Mononuclear cell (primary cell): Measurements from ENCODE around the gene LRFN2. TPM values are rescaled to one million over a fixed set of nuclear protein-coding genes. Genes with fewer than 3 reads are reported as not detected.

Experiments
- H3K27me3 ChIP-seq: 2 replicates; pipeline ENCODE4 v1.6.0; 2011; ENCODE audit warnings: low read length, control low read depth; ENCODE audit not compliant: insufficient read depth
- H3K4me1 ChIP-seq: 2 replicates; pipeline ENCODE4 v1.5.1; 2011; ENCODE audit warnings: mild to moderate bottlenecking, low read length, control low read depth; ENCODE audit not compliant: insufficient read depth
- H3K4me3 ChIP-seq: 2 replicates; pipeline ENCODE4 v1.5.1; 2011; ENCODE audit warnings: mild to moderate bottlenecking, low read length, moderate library complexity
- H3K9me3 ChIP-seq: 2 replicates; pipeline ENCODE4 v1.5.1; 2011; ENCODE audit warnings: low read depth, mild to moderate bottlenecking, control low read depth, low read length
- total RNA-seq: library from RNA; depleted of rRNA; stranded (reverse); fragments of >200 nt; gene quantifications from one replicate; pipeline ENCODE4 v1.2.3, GENCODE V29; 2012

Gene LRFN2
- total RNA-seq, 1 donor, result 0.21 TPM

DNA sequence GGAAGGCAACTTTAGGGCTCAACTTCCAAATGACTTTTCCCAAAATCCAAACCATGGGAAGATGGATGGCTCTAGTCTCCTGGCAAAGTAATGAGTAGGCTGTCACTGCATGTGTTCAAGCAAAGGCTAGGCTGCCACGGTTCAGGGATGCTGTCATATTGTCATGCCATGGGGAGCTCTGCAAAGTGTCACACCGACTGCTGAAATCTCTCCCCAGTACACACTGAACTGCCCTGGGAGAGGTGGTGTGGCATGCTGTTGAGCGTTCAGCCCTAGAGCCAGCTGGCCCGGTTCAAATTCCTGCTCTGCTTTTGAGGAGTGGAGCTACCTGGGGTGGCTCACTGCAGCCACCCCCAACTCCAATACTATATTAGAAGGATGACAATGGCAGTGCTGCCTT lies 115.9 kb downstream of the LRFN2 start:
- H3K27me3 ChIP-seq, result no peaks in the 10 kb centered on the region
- no peaks in the 10 kb centered on the region for H3K9me3 ChIP-seq
- H3K4me3 ChIP-seq, result no peak overlapping the region
- no peaks in the 10 kb centered on the region for H3K4me1 ChIP-seq

DNA sequence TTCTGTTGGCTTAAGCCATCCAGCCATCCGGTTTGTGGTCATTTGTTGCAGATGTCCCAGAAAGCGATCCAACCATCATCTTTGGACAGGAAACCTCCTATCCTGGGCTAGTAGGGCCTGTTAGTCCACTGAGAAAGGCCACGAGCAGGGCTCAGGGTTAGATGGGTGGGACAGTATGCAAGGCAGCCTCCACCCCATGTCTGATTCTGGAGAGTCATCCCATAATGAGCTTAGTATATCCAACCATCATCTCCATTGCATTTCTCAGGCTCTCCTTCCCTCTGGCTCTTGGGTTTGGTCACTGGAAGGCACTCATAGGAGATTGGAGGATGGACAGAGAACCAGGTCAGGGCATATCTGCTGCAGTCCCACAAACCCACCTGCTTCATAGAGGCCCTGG lies 117.8 kb downstream of the LRFN2 start:
- Histone ChIP-seq H3K27me3 (no peaks in the 10 kb centered on the region), H3K9me3 (no peaks in the 10 kb centered on the region), H3K4me3 (no peak overlapping the region), H3K4me1 (no peaks in the 10 kb centered on the region)

DNA sequence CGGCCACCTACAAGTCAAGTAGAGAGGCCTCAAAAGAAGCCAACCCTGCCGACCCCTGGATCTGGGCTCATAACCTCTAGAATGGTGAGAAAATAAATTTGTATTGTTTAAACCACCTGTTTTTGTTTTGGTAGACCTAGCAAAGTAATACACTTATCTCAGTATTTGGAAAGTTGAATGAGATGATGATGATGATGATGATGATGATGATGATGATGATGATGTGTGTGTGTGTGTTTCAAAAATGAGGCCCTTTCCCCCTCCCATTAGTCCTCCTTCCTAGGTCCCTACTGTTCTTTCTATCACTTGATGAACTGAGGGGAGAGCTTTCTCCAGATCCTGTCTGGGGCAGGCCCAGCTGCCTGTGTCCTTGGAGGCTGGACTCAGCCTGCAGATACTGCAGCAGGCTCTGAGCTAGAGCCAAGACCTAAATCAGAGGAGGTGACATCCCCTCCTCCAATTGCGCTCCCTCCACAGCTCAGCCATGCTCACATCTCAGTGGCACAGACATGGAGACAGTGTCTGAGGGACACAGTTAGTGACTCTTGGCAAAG lies 120.1 kb downstream of the LRFN2 start:
- H3K4me1 ChIP-seq, result no peaks in the 10 kb centered on the region
- H3K27me3 ChIP-seq, result no peaks in the 10 kb centered on the region
- no peaks in the 10 kb centered on the region for H3K9me3 ChIP-seq
- H3K4me3 ChIP-seq, result no peak overlapping the region

DNA sequence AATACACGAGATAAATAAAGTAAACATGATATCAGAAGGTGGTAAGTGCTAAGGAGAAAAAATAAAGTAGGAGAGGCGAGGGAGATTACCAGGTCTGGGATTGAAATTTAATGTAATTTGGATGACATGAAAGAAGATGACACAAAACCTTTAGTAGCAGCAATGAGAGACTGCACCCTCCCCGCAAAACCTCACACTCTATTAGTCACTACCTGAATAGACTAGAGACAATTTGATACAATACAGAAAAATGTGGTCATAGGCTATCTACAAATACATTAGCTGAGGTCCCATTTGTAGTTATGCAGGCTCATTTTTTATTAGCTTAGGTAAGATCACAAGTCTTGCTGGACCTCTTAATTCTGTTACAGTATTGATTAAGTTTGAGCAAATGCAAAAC lies 125.5 kb downstream of the LRFN2 start:
- H3K4me3 ChIP-seq, result no peak overlapping the region
- no peaks in the 10 kb centered on the region for H3K27me3 ChIP-seq
- H3K4me1 ChIP-seq, result no peaks in the 10 kb centered on the region
- H3K9me3 ChIP-seq, result no peaks in the 10 kb centered on the region

DNA sequence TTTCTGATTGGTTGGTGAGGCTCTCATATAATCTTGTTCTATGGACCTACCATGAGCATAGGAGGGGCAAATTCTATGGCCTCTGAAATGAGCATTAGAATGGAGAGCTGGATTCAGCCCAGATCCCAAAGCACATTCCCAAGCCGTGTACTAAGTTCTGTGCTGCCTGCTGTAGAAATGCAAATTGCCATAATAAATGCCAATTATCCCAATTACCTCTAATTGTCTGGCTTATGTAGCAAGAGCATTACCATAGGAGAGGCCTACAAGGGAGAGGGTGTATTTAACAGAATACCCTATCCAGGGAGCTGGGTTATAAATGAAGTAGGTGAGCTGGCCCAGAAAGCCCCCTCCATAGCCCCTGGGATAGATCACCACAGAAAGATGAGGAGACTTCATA lies 126.8 kb downstream of the LRFN2 start:
- no peaks in the 10 kb centered on the region for H3K27me3 ChIP-seq
- H3K9me3 ChIP-seq, result no peaks in the 10 kb centered on the region
- no peaks in the 10 kb centered on the region for H3K4me1 ChIP-seq
- H3K4me3 ChIP-seq, result no peak overlapping the region

DNA sequence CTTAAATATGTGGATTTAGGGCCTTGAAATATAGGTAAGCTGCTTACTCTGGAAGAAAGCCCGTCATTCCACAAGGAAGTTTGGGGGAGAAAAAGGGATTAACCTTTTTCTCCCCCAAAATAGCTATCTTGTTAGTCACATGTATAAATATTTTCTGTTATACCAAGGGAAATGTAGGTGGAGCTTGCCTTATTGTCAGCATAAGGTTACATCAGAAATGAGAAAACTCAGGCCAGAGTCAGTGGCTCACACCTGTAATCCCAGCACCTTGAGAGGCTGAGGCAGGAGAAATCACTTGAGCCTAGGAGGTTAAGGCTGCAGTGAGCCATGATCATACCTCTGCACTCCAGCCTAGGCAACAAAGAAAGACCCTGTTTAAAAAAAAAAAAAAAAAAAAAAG lies 129.9 kb downstream of the LRFN2 start:
- H3K4me1 ChIP-seq, result no peaks in the 10 kb centered on the region
- H3K27me3 ChIP-seq, result no peaks in the 10 kb centered on the region
- H3K9me3 ChIP-seq, result no peaks in the 10 kb centered on the region
- no peak overlapping the region for H3K4me3 ChIP-seq

DNA sequence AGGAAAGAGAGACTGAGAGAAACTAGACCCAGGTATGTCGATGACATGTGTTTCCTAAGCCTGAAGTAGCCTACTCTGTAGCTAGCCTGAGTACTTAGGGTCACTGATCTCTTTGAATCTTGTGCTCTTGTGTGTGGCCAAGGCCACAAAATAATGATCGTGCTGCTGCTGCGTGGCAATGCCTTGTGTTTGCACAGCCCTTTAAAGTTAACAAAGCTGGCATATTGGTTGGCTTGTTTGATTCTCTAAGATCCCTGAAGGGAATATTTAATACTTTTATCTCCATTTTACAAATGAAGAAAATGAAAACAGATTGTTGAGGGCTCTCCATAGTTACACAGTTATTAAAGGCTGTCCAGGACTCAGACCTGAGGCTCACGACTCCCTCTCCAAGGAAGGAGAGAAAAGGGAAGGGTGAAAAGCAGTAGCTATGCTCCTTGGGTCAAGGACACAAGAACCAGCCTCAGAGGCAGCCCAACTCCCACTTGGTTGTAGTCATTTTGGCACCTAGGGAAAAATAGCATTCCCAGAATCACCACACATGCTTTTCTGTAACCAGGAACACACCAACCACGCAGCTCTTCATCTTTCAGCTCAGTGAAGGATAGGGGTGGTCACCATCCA lies 130.7 kb downstream of the LRFN2 start:
- H3K27me3 ChIP-seq, result no peaks in the 10 kb centered on the region
- H3K4me1 ChIP-seq, result no peaks in the 10 kb centered on the region
- no peak overlapping the region for H3K4me3 ChIP-seq
- no peaks in the 10 kb centered on the region for H3K9me3 ChIP-seq

DNA sequence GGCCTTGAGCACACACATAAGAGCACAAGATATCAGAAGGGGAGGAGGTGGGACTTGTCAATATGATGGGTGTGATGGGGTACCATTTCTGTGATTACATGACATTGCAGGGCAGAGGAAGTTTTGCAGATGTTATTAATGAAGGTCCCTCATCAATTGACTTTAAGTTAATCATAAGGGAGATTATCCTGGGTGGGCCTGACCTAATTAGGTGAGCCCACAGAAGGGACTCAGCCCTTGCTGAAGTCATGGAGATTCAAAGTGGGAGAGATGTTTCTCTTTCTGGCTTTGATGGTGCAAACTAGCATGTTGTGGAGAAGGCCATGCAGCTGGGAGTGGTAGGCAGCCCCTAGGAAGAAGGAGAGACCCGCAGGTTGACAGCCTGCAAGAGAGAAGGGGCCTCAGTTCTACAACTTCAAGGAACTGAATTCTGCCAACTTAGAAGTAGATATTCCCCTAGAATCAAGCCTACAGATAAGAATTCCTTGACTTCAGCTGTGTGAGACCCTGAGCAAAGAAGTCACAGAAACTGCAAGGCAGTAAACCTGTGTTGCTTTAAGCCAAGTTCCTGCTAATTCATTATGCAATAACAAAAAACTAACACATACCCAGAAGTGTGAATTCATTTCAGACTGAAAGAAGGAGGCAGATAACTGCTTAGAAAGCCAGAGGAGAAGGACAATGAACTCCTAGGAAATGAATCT lies 131.3 kb downstream of the LRFN2 start:
- Histone ChIP-seq H3K4me1 (no peaks in the 10 kb centered on the region), H3K9me3 (no peaks in the 10 kb centered on the region), H3K4me3 (no peak overlapping the region), H3K27me3 (no peaks in the 10 kb centered on the region)

DNA sequence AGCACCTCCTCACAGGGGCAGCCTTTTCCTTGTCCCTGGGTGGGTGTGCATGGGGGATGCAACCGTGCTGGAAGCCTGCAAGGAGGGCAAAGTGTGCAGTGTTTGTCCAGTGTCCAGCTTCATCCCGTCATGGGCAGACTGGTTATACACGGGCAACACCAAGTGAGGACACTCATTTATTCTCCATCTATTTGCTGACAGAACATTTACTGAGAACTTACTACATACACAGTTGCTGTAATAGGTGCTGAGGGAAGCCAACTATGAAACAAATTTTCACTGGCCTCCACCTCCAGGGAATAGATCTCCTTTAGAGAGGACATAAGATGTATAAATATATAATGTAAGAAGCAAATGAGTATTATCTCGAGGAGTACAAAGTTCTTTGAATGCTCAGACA lies 136.7 kb downstream of the LRFN2 start:
- Histone ChIP-seq H3K27me3 (no peaks in the 10 kb centered on the region), H3K9me3 (no peaks in the 10 kb centered on the region), H3K4me3 (no peak overlapping the region), H3K4me1 (no peaks in the 10 kb centered on the region)

DNA sequence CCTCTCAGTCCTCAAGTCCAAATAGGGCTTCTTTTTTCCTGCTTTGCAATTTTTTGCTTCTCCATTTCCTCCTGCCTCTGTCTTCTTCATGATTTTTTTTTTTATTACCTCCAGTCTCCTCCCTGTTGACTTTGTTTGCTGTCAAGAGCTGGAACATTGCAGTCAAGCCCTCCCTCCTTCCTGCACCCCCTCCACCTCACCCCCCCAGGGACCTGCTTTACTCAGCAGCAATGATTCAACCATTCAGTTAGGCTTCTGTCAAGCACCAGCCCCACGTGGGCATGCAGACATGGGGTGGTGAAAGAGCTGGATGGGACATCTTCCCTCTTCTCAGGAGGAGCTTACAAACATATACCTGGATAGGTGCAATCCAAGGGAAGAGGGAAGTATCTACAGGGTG lies 142.4 kb downstream of the LRFN2 start:
- H3K9me3 ChIP-seq, result no peaks in the 10 kb centered on the region
- no peaks in the 10 kb centered on the region for H3K27me3 ChIP-seq
- no peaks in the 10 kb centered on the region for H3K4me1 ChIP-seq
- no peak overlapping the region for H3K4me3 ChIP-seq

DNA sequence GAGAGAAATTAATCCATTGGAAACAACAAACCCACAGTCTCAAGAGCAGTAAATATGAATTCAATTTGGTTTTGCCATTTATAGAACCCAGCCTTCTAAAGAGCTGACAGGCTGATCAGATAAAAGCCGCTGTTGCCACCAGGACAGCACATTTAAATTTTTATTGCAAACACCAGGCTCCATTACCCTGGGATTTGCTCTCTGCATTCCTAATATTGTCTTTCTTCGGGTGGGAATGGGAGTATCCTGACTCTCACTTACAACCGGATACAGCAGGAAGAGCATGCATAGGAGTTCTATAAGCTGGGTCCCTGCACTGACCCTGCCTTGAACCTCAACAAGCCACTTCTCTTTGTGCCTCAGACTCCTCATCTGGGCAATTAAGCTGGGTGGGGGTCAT lies 142.9 kb downstream of the LRFN2 start:
- Histone ChIP-seq H3K9me3 (no peaks in the 10 kb centered on the region), H3K4me3 (no peak overlapping the region), H3K27me3 (no peaks in the 10 kb centered on the region)

DNA sequence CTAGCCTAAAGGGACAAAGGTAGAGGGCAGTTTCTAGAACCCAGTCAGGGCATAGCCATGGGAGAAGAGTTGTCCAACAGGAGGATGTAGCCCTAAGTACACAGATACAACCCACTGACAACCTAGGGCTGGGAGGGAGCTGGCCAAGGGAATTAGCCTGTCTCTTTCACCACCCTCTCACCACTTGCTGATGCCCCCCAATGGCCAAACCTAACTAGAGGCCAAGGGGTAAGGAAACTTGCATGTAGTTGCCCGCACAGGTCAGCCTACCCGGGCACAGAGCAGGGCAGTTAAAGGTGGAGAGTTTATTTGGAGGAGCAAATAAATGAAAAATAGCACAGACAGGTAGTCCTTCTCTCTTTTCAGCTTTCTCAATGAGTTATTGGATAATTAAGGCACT lies 143.3 kb downstream of the LRFN2 start:
- no peaks in the 10 kb centered on the region for H3K27me3 ChIP-seq
- no peaks in the 10 kb centered on the region for H3K9me3 ChIP-seq
- H3K4me1 ChIP-seq, result no peaks in the 10 kb centered on the region
- H3K4me3 ChIP-seq, result no peak overlapping the region

More for the DNA sequence above, 142.9 kb downstream of the LRFN2 start:
- H3K4me1 ChIP-seq, result no peaks in the 10 kb centered on the region

DNA sequence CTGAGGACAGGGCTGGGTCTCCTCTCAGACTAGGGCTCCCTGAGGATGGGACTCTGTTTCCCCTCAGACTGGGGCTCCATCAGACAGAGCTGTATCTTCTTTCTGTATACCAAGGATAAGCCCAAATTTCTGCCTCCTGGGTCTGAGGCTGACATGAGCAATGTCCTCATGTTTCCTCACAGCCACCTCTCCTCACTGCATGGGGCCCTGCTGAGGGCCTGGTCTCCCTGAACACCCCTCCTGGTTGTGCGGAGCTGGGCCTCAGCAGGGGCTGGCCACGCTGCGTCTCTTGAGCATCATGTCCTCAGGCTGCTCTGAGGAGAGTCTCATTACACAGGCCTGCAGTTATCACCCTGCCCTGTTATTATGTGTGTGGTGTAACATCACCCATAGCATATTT lies 144.6 kb downstream of the LRFN2 start:
- H3K4me3 ChIP-seq, result no peak overlapping the region
- H3K9me3 ChIP-seq, result no peaks in the 10 kb centered on the region
- no peaks in the 10 kb centered on the region for H3K27me3 ChIP-seq
- H3K4me1 ChIP-seq, result peaks cover 4% of the 10 kb centered on the region

DNA sequence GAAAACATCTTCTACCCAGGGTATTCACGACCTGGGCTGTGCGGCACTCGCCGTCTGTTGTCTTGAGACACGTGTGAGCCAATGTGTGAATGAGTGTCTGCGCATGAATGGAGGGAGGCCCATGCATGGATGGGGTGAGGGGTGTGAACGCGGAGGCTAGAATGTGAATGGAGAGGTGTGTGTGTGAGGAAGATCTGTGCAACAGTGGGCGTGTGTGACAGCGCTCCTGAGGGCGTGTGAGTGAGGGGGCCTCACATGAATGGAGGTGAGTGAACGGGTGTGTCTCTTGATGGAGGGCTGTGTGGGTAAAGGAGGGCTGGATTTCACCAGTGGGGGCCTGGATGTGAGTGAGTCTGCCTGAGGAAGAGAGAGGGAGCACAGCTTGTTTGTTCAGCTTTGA lies 146.0 kb downstream of the LRFN2 start:
- Histone ChIP-seq H3K27me3 (no peaks in the 10 kb centered on the region), H3K4me3 (no peak overlapping the region), H3K4me1 (peaks cover 4% of the 10 kb centered on the region), H3K9me3 (no peaks in the 10 kb centered on the region)

DNA sequence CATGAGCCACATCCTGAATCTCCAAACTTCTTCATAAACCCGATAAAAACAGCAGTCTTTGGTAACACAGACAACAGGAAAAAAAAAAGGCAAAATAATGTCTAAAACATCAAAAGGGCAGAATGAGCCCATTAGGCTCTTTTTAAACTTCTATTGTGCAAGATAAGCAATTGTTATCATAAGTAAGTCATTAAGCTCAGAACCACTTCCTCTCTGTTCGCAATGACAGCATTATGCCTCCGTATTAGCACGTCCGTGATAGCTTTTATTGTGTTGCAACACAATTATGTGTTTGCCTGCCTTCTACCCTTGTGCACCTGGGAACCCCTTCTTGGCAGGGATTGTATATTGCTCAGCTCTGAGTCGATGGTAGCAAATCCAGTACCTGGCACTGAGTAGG lies 147.1 kb downstream of the LRFN2 start:
- H3K9me3 ChIP-seq, result no peaks in the 10 kb centered on the region
- H3K27me3 ChIP-seq, result no peaks in the 10 kb centered on the region
- no peak overlapping the region for H3K4me3 ChIP-seq
- H3K4me1 ChIP-seq, result peaks cover 4% of the 10 kb centered on the region
